Measurements from ENCODE around the gene MRPS23.
A peak's percentile ranks its signal among the peaks of the same experiment; 100 is the strongest.

The MRPS23 gene

DNA sequence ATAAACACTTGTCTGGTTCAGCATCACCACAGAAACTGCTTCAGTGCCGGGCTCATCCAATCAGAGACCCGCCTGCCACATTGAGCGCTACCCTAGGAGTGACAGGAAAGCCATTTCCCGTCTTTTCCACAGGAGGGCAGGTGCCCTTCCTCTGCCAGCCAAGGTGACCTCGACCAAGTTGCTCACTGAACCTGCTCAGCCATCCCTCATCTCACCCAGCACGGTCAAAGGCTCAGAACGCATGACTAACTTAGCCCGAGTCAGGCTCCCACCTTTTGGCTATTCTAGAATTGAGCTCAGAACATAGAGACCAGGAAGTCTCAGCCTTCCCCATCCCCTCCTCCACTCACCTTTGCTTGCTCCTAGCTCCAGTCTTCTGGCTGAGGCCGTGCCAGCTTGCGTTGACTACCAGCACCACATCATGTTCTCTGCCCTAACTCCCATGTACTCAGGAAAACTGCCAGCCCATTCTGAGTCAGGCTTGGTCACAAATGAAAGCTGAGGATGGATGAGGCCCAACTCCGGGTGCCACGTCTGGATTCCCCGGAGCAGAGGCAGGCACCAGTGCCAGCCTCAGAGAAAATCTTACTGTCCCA lies 15.6 kb downstream of the MRPS23 start:
- no peak for DNase-seq

- DNase-seq, result peak; percentile 44
Measured at GRCh38 chr17:57833179-57833939, 16.5 kb downstream of the MRPS23 start.

- no peak for DNase-seq
Measured at GRCh38 chr17:57832314-57833178, 17.3 kb downstream of the MRPS23 start.

DNA sequence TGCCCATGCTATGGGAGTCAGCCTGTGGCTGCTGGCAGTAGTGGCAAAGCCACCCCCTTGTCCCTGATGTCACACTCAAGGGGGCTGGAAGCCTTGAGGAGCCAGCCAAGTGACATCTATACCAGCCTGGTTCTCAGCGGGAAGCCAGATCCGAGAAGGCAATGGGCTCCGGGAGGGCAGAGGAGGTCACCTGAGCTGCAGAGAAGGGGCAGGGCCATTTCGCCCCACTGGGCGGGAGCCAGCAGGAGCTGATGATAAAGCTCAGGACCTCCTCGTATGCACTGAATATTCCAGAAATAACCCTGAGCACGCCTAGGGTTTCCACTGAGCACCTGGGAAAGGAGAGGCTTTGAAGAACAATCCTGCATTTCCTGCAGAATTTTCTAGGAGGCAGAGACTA lies 19.0 kb downstream of the MRPS23 start:
- no peak for DNase-seq

DNA sequence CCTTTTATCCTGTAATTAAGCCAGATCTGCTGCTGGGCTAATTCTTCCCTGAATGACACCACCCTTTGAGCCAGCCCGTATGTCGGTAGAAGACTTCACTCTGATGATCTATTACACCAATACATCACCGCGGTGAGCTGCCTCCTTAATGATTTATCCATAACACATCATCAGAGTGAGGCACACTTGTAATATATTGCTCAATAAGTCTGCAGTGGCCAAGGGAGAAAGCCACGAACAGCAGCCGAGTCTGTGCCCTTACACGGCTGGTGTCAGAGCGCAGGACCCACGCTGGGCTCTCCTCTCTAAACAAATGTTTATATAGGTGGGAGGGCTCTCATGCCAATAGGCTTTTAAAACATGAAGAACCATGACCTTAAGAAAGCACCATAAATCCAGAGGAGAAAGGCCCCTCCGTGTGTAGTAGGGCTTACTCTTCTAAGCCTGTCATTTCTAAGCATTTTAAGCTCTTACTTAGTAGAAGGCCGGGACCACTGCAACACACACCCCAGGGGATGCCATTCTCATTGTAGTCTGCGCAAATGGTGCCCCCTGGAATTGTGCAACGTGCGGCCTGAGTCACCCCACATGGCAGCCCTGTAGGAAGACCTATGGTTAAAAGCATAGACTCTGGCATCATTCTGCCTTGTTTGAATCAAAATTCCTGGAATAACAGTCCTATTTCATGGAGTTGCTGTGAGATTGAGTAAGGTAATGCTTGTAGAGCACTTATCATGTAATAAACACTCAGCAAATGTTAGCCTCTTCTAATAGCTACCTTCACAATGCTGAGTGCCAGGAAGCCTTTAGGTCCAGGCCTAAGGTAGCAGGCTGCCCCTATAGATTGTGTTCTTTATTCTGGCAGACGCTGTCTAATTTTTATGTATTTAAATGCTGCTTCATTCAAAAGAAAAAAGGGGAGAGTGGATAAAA lies 26.1 kb downstream of the MRPS23 start:
- no peak for DNase-seq

GRCh38 chr17:57819867-57820266 lies 30.0 kb downstream of the MRPS23 start:
- no peak for DNase-seq

- no peak for DNase-seq
Measured at GRCh38 chr17:57819285-57819684, 30.6 kb downstream of the MRPS23 start.

GRCh38 chr17:57818066-57818465 lies 31.8 kb downstream of the MRPS23 start:
- DNase-seq, result no peak

DNA sequence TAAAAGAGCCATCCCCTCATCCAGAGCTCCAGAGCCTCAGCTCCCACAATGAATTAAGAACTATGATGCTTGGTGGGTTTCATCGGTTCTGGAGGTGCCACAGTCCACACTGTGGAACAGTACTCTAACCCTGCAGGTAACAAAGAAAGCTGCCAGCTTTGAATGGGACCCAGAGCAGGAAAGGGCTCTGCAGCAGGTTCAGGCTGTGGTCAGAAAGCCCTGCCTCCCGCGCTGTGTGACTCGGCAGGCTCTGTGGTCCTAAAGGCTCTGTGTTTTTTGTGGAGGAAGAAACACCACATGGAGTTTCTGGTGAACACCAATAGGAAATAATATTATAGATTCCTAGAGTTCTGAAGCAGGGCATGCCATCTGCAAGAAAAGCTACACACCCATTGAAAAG lies 32.5 kb downstream of the MRPS23 start:
- DNase-seq, result no peak

GRCh38 chr17:57814421-57814820 lies 35.4 kb downstream of the MRPS23 start:
- DNase-seq, result no peak

GRCh38 chr17:57811638-57812280 lies 38.1 kb downstream of the MRPS23 start:
- peak; percentile 26 for DNase-seq

DNA sequence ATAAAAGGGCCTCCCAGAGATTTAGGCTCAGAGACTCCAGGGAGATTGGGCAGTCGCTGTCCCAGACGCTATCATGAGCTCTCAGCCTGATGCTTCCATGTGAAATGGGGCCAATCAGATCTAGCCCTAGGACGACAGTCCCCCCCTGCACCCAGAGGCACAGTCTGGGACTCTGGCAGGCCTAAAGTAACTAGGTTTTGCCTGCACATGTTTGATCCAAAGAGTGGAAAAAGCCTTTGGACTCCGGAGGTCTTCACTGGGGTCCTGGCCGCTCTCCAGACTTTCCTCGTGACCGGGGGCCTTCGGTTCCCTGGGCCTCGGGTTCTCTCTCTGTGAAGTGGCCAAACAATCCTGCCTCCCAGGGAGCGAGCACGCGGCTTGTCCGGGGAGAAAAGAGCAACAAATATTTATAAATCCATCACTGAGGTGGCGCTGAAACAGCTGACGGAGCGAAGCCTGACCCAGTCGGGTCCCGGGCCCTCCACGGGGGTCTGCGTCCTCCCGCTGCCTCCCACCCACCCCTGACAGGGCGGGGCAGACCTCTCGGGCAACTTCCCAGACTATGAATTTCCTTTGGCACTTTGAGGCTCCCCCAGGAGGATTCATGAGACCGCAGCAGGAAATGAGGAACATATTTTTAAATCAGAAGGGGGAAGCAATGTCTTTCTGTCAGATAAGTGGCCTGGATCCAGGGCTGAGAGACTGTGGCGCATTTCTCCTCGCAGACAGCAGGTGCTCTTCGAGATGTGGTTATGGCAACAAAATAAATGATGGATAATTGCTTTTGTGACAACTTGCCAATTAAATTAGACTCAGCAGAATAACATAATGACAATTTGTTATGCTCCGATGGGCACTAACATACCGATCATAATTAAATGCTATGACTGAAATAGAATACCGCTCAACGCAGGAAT lies 38.9 kb downstream of the MRPS23 start:
- peak; percentile 82 for DNase-seq

DNA sequence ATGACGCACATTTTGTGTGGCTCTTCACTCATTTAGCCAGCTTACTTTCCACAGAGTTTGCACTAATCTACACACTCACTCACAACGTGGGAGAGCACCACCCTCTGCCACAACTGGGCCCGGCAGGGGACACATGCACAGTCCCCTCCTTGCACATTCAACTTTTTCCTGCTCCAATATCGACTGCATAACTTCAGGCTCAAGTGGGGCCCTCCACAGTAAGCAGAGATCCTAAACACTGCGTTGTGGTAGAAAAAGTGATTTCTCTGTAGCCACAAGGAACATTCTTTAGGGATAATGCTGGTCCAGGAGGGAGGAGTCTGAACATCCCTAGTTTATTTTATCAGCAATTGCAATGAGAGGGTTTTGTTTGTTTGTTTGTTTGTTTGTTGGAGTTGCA lies 40.0 kb downstream of the MRPS23 start:
- no peak for DNase-seq

DNA sequence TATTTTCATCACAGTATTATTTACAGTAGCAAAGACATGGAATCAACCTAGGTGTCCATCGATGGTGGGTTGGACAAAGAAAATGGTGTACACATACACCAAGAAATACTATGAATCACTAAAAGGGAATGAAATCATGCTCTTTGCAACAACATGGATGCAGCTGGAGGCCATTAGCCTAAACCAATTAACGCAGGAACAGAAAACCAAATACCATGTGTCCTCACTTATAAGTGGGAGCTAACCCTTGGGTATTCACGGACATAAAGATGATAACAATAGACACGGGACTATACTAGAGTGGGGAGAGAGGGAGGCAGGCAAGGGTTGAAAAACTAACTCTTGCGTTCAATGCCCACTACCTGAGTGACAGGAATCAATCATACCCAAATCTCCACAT lies 41.0 kb downstream of the MRPS23 start:
- no peak for DNase-seq

DNA sequence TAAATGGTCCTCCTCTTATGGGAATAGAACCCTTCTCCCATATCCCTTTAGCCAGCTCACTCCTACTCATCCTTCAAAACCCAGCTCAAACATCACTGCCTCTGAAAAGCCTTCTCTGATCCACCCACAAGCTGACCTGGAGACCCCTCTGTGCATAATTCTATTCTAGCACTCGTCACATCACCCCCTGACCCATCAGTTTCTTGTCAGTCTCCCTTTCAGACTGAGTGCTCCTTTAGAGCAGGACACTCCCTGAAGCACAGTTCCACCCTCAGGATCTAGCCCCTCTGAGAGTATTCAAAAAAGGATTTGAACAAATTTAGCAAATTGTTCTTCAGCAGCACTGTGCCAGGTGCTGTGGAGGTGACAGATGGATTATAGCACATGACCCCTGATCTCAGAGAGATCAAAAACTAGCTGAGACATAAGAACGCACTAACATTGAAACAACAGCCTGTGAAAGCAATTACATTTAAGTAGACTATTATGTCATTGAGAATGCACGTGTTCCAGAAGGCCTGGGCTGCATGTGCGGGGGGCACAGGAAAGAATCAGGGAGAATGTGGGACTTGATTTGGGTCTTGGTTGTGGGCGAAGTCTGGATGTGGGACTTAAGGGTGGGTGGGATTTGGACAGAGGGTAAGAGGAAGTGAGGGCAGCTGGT lies 43.5 kb downstream of the MRPS23 start:
- no peak for DNase-seq

GRCh38 chr17:57803021-57803420 lies 46.8 kb downstream of the MRPS23 start:
- no peak for DNase-seq

- no peak for DNase-seq
Measured at GRCh38 chr17:57801044-57801711, 48.7 kb downstream of the MRPS23 start.

DNA sequence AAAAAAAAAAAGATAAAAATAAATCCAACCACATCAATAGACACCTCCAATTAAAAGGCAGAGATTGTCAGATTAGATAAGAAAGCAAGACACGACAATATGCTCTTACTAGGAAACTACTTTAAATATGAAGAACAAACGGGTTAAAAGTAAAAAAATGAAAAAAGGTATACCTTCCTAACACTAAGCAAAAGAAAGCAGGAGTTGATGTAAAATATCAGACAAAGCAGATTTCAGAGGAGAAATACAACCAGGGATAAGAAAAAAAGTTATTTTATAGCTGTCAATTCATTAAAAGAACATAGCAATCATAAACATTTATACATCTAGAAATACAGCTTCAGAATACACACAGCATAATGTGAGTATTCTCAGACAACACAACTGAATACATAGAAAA lies 55.0 kb downstream of the MRPS23 start:
- no peak for DNase-seq

DNA sequence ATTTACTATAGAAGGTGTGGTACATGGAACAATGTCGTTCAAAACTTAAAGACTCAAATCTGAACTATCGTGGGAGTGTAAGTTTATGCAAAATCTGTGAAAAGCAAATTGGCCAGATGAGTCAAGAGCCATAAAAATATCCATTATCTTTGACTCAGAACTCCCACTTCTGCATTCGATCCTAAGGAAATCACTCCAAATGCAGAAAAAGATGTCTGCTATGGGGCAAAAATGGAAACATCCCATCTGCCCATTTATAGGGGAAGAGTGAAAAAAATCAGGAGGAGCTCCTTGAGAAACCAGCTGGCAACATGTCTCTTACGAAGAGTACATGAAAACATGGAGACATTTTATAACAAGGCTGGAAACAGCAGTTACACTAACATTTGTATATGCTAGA lies 61.1 kb downstream of the MRPS23 start:
- DNase-seq, result no peak

DNA sequence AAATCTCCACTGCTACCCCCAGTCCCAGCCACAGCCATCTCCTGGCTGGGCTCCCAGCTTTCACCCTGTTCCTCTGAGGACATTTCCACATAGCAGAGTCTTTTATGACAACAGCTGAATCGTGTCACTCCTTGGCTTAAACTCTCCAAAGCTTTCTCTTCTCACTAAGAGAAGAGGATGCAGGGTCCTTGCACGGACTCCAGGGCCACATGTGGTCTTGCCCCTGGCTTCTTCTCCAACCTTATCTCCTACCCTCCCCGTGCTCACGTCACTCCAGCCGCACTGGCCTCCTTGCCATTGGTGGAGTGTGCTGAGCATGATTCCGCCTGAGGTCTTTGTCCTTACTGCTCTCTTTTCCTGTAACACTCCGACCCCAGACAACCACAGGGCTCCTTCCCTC lies 64.8 kb downstream of the MRPS23 start:
- DNase-seq, result no peak

Measured in DMS79 (cell line).